Epithelial cell of esophagus (primary cell): Measurements from ENCODE around the gene VSIG10L2.

Experiments
- DNase-seq: peaks from one replicate; pipeline ENCODE4 v3.0.0; 2010; ENCODE audit warnings: low read depth
- H3K4me3 ChIP-seq: 2 replicates; pipeline ENCODE4 v1.5.1; 2011; ENCODE audit warnings: mild to moderate bottlenecking, low read length, control low read depth
- CTCF ChIP-seq: IDR thresholded peaks from 2 replicates; pipeline ENCODE4 v1.5.1; 2011; ENCODE audit warnings: low read depth, mild to moderate bottlenecking, low read length, control low read depth, inconsistent platforms; ENCODE audit not compliant: insufficient read depth; ENCODE audit errors: missing control alignments

Gene VSIG10L2

GRCh38 chr11:125945797-125946520, at the start of gene VSIG10L2:
Gene VSIG10L2, plus strand, starts transcription at chr11:125946044. Its CDS starts 12 bp downstream, at chr11:125946056.
- no peak within 1 kb of the TSS for H3K4me3 ChIP-seq
- no peak for DNase-seq
- no peak for TF ChIP-seq CTCF

GRCh38 chr11:125901872-125902271, 44.0 kb upstream of the VSIG10L2 start:
- H3K4me3 ChIP-seq, result peak overlapping the region; percentile 88
- TF ChIP-seq CTCF, result no peak

GRCh38 chr11:125902277-125902926, 43.4 kb upstream of the VSIG10L2 start:
- no peak for TF ChIP-seq CTCF
- DNase-seq, result no peak
- H3K4me3 ChIP-seq, result peak overlapping the region; percentile 88

More at GRCh38 chr11:125901872-125902271, 44.0 kb upstream of the VSIG10L2 start:
- DNase-seq, result no peak

GRCh38 chr11:125902927-125903710, 42.7 kb upstream of the VSIG10L2 start, which contains the start of gene PUS3:
Gene PUS3, minus strand, starts transcription at chr11:125903206. Its CDS starts 6,922 bp downstream, at chr11:125896284.
- peak; percentile 87 for DNase-seq
- TF ChIP-seq CTCF, result no peak
- H3K4me3 ChIP-seq, result peak within 1 kb of the TSS; percentile 88

GRCh38 chr11:125903711-125904659, 41.9 kb upstream of the VSIG10L2 start, which contains the start of gene DDX25:
Gene DDX25, plus strand, starts transcription at chr11:125904508. Its CDS starts 10 bp downstream, at chr11:125904518.
- no peak for TF ChIP-seq CTCF
- no peak for DNase-seq
- peak within 1 kb of the TSS; percentile 27 for H3K4me3 ChIP-seq

GRCh38 chr11:125904678-125905077, 41.2 kb upstream of the VSIG10L2 start:
- no peak overlapping the region for H3K4me3 ChIP-seq
- DNase-seq, result no peak
- TF ChIP-seq CTCF, result no peak
